ENCODE data around the gene ACOXL.
"Not testable (repeated sequence)": the region's sequence is repeated elsewhere in the genome, so short reads cannot be mapped to it uniquely, and the experiment has no call there.

The ACOXL gene

DNA sequence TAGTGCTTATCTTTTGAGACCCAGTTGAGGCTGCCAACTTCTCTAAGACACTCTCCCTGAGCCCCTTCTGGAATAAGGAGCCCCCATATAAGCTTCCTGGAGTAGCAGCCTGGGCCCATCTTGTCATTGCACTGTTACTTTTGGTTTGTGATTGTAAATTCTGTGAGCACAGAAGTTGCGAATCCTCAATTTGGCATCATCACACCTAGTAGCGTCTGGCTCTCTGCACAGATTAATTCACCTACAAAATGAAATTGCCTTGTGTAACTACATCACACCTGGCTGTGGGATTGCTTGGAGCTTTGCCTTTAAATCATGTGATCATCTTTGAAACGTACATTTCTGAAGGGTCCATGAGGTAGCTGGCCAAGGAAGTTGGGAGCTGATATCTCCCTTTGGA lies 195.2 kb downstream of the ACOXL start:
- no peak for DNase-seq (ENCODE audit: low read depth)

DNA sequence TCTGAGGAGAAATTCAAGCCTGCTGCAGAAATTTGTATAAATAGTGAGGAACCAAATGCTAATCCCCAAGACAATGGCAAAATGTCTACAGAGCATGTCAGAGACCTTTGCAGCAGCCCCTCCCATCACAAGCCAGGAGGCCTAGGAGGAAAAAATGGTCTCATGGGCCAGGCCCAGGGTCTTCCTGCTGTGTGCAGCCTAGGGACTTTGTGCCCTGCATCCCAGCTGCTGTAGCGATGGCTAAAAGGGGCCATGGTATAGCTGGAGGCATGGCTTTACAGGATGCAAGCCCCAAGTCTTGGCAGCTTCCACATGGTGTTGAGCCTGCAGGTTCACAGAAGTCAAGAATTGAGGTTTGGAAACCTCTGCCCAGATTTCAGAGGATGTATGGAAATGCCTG lies 197.2 kb downstream of the ACOXL start:
- DNase-seq (ENCODE audit: low read depth) = no peak

DNA sequence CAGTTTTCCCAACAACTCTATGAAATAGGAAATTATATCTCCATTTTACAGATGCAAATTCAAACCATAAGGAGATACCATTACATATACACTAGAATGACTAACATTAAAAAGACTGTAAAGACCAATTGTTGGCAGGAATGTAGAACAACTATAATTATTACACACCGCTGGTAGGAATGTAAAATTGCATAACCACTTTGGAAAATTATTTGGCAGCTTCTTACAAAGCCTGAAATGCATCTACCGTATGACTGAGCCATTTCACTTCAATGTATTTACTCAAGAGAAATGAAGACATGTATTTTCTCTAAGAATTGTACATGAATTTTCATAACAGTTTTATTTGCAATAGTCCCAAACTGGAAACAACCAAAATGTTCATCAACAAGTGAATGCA lies 199.3 kb downstream of the ACOXL start:
- DNase-seq (ENCODE audit: low read depth) = no peak

DNA sequence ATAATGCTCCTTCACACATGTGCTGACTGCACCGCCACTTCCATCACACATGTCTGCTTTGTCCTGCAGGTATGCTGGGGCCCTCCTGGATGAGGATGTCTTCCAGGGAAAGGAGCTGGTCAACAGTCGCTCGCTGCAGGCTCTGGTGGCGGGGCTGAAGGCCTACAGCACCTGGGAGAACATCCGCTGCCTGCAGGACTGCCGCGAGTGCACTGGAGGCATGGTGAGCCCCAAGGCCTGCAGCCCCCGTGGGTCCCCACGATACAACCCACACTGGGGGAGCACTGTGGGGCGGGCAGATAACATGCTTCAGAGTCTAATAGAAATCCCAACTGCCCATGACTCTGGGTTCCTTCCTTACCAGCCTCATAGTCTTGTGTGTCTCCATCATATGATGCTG lies 201.0 kb downstream of the ACOXL start:
- no peak for DNase-seq (ENCODE audit: low read depth)

DNA sequence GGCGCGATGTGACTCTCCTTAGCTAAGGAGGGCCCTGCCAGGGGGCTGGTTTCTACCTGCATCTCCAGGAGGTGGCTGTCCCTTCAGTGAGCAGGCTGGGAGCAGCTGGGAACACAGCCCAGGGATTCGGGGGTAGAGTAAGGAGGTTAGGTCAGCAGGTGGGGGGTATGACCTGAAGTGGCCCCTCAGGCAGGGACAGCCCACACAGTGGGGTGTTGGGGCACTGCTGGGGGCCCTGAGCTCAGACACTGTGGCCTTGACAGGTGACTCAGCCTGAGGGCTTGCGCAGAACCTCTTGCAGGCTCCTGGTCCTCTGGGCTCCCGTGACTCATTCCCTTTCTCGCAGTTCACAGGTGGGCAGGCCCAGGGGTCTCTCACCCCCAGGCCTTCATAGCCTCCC lies 202.6 kb downstream of the ACOXL start:
- no peak for DNase-seq (ENCODE audit: low read depth)

DNA sequence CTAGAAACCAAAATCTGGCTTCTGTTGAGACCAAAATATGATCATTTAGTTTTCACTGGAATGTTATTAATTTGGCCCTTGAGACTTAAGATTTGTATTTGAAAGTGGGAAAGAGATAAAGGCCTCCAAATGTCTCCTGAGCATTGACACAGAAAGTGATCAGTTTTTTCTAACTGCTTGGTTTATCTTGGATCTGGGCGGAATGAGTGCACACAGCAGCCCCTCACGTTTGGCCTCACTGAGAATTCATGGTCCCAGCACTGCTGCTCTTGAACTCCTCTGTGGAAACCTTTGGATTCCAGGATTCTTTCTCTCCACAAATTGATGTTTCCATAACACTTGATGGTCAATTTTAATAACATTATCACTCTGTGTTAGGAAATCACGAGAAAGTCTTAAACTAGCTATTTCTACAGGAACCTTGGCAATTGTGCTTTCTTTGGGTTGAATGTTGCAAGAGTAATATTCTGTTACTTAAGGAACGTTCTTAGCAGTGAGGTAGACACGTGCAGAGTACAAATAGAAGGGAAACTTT lies 208.1 kb downstream of the ACOXL start:
- DNase-seq (ENCODE audit: low read depth) = no peak

DNA sequence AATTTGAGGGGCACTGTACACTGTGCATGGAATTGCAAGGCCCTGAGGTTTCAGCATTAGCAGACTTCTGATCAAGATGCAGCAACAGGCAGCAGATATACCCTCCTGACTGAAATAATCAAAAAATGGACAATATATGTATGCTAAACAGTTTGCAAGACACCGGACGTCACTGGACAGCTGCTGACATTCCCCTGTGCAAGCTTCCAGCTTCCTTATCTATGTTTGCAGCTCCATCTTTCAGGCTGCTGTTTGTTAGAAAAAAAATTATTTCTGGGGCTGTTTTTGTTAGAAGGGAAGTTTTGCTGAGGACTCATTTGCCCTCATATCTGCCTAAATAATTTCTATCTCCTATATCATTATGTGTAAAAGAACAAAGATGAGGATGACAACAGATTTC lies 208.9 kb downstream of the ACOXL start:
- no peak for DNase-seq (ENCODE audit: low read depth)

DNA sequence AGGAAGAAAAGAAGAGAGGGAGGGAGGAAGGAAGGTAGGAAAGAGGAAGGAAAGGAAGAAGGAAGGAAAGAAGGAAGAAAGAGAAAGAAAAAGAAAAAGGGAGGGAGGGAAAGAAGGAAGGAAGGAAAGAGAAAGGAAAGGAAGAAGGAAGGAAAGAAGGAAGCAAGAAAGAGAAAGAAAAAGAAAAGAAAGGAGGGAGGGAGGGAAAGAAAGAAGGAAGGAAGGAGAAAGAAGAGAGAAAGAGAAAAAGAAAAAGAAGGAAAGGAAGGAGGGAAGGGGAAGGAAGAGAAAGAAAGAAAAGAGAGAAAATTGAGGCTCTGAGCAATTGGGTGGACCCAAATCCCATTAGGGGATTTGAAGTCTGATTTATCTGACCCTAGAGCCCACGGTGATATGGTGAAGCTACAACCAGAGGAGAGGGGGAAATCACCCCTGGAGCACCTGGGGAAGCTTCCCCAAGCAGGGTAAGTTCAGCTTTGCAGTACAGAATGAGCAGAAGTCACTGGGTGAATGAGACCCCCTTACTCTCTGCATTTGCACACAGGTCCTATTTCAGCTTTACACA lies 210.8 kb downstream of the ACOXL start:
- no peak for DNase-seq (ENCODE audit: low read depth)

DNA sequence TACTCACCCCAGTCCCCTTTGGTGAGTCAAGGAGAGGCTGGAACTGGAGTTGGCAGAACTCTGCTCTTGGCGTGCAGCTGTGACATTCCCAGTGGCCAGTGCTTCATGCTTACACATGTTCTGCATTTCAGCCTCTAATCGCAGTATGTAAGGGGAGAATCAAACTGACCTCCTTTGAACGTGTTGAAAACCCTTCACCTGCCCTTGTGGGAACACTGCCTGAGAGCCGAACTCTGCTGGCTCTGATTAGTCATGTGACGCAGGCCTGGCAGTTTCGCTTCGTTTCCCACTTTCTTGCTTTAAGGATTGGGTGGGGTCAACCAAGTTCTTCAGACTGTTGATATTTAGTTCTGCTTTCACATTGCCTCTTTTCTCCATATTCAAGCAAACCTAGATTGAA lies 214.5 kb downstream of the ACOXL start:
- DNase-seq (ENCODE audit: low read depth) = no peak

DNA sequence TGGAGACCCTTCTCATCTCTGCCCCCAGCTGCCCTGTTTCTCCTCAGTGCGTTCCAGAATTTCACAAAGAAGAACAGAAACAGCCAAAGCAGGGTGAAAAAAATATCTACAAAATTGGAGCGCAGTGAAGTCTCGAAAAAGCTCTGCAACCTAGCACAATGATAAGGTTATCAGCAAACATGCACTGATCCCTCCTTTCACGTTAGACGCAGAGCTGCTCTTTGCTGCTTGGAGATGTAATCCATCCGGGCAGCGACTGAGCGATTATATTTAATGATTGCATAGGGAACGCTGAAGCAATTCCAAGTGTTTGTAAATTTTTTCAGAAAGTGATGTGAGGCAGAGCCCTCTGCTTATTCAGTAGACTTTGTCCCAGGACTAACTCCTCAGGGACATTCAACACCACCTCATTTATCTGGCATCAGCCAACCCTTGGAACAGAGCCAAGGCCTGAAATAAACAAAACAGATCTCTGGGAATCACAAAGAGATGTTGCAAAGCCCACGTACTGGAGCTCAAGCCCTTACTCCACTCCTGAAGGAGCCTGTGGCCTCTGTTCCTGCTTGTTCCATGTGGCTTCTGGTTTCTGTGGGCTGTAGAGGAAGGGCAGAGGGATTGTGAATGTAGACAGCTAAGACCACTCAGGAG lies 215.8 kb downstream of the ACOXL start:
- no peak for DNase-seq (ENCODE audit: low read depth)

DNA sequence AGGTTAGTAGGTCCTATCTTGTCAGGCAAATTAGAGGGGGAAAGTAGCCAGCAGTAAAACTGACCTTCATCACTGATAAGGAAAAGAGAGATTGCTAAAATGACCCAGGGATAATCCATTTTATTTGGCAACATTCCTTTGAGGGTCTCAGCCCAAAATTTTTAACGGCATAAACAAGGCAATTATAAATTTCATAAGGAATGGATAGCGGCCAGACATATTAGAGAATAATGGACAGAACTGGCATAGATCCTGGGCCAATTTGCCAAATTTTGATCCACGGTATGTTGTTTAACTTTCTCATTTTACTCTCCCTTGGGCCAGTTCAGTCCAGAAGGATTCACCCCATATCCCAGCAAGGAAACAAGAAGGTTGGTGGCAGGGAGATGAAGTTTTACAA lies 217.9 kb downstream of the ACOXL start:
- DNase-seq (ENCODE audit: low read depth) = no peak

DNA sequence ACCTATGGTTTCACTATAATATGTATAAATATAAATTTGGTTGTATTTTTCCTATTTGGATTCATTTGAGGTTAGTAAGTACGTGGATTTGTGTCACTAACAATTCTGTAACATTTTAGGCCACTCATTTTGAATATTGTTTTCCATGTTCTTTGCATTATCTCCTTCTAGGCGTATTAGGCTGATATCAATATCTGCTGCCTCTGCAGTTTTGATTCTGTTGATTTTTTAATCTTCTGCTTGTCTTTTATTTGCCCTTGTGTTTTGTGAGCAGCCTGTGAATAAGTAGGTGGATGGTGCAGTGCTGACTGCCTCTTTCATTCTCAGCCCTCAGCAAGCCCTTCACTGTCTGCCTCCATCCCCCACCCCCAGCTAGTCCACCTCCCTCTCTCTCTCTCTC lies 222.7 kb downstream of the ACOXL start:
- no peak for DNase-seq (ENCODE audit: low read depth)

DNA sequence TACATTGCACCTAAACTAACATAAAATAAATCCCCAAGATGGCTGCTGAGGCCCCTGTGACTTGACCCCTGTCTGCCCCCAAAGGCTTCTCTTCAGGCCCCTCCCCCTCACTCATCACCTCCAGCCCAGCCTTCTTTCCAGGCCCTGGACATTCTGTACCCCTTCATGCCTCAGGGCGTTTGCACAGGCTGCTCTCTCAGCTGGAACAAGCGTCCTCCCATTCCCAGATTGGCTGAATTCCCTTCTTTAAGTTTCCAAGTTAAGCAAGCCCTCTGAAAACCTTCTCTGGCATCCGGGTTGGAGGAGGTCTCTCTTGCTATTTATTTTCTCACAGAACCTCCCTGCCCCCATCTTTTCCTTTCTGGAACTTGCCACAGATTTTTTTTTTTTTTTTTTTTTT lies 223.2 kb downstream of the ACOXL start:
- no peak for DNase-seq (ENCODE audit: low read depth)

DNA sequence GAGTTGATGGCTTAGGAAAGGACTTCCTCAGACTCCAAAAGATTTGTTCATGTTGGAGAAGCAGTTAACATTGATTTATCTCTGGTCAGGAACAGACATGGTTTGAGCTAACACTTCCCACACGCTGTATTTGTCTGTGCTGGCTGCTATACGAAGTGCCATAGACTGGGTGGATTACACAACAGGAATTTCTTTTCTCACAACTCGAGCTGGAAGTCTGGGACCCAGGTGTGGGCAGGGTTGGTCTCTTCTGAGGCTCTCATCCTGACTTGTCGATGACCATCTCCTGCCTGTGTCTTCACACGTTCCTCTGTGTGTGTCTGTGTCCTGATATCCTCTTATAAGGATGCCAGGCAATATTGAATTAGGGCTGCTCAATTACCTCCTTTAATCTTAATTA lies 224.9 kb downstream of the ACOXL start:
- no peak for DNase-seq (ENCODE audit: low read depth)

DNA sequence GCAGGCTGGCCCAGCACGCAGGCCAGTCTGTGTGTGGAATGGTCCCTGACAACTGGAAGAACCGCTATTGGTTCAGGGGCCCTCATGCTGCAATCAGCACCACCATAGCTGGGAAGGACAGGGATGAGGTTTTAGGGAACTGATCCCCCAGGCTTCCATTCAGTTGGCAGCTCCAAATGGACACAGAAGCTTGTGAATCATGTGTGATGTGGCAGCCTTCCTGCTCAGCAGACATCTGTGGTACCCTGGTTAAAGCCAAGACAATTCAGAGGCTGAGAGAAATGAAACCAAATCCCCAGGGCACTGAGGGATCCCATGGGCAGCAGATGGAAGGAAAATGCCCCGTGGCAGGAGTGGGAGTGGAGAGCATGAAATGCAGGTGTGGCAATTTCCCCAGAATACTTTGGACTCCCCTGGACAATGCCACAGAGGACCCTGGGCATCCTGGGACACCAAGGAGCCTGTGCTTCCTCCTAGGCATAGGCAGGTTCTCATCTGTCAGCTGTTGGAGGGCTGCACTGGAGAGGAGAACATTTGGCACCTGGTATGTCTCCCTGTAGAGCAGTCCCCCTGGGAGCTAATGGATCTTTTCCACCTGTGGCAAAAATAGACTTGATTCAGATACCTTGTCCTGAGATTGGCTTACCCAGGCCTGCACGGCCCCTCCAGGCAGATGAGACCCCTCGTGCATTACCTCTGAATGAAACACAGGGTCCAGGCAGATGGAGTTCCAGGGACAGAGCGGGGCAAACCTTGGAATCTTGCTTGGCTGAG lies 226.2 kb downstream of the ACOXL start:
- no peak for DNase-seq (ENCODE audit: low read depth)

DNA sequence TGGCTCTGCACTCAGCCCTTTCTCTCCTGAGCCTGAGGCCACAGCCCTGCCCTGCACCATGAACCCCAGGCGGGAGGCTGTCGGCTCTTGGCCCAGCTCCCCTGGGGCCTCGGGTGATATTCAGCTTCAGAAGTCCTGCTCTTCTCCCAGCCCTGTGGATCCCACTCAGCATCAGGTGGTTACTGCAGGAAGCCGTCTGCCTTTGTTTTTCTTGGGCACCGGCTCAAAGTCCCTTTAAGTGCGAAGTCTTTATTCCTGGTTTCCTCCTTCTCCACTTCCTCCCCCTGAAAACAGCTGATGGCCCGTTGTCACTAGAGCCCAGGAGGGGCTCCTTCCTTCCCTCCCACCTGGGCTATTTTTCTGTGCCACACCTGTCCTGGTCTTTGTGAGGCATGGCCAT lies 226.8 kb downstream of the ACOXL start:
- DNase-seq (ENCODE audit: low read depth) = no peak

DNA sequence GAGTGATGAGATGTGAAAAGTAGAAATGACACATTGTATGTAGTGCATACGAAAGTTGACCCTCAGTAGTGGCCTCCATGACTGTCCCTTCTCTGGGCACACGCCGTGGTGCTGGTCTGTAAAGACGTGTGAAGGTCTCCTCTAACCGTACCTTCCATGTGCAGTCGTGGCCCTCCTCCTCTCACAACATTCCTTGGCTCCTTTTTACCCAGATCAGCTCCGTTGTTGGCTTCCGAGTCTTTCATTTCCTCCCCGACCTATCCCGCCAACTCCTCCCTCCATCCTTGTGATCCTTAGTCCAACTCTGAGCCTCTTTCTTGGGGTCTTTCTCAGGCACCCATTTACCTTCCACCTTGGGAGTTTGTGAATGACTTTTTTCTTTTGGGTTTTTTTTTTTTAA lies 227.9 kb downstream of the ACOXL start:
- no peak for DNase-seq (ENCODE audit: low read depth)

DNA sequence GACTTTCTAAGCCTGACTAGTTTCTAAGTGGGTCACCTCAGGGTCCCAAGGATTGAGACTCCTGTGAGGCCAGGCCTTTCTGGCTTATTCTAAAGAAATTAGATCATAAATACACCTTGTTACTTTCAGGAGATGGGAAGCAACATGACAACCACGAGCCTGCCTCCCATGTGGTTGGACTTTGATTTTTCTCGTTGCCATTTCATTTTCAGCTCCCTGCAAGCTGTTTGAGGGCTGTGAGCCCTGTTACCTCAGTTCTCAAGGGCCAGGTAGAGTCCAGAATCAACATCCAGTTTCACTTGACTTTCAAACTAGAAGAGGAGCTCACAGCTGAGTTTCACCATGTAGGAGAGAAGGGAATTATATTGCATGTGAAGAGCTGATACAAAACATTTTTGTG lies 228.6 kb downstream of the ACOXL start:
- DNase-seq (ENCODE audit: low read depth) = no peak

DNA sequence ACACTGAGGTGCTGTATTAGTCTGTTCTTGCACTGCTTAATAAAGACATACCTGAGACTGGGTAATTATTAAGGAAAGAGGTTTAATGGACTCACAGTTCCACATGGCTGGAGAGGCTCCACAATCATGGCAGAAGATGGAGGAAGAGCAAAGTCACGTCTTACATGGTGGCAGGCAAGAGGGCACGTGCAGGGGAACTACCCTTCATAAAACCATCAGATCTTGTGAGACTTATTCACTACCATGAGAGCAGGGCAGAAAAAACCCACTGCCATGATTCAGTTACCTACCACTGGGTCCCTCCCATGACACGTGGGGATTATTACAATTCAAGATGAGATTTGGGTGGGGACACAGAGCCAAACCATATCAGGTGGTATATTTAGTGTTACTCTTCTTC lies 229.3 kb downstream of the ACOXL start:
- not testable (repeated sequence) for DNase-seq (ENCODE audit: low read depth)

DNA sequence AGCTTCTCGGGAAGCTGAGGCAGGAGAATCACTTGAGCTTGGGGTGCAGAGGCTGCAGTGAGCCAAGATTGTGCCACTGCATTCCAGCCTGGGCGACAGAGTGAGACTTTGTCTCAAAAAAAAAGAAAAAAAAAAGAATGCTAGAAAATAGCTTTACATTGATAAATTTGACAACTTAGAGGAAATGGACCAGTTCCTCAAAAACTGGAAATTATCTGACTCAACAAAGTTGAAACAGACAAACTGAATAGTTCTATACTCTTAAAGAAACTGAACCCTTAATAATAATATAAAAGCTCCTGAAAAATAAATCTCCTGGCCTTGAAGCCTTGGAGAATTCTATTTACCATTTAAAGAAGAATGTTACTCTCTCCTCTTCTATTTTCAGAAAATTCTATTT lies 237.3 kb downstream of the ACOXL start:
- DNase-seq (ENCODE audit: low read depth) = no peak

DNA sequence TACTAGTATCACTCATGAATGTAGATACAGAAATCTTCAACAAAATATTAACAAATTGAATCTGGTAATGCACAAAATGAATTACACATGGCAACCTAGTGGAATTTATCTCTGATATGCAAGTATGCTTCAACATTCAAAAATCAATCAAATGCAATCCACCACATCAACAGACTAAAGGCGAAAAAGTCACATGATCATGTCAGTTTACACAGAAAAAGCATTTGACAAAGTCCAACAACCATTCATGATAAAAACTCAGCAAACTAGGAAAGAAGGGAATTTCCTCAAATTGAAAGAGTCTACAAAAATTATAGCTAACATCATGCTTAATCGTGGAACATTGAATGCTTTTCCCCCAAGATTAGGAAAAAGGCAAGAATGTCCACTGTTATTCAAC lies 237.8 kb downstream of the ACOXL start:
- DNase-seq (ENCODE audit: low read depth) = no peak

DNA sequence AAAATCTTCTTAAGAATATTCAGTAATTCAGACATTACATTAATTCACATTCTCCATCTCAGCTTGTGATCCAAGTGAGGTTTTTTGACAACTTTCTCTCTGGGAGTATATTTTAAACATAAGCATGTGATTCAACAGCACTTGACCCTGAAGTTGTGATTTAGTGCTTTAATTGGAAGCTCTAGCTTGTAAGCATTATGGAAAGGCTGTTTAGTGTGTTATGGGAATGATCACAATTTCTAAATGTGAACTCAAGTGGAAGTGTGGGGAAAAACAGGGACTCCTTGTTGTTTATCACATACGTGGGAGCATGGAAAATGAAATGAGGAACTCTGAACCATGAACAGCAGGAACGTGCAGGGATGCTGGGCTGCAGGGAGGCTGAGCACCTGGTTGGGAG lies 239.4 kb downstream of the ACOXL start:
- no peak for DNase-seq (ENCODE audit: low read depth)

DNA sequence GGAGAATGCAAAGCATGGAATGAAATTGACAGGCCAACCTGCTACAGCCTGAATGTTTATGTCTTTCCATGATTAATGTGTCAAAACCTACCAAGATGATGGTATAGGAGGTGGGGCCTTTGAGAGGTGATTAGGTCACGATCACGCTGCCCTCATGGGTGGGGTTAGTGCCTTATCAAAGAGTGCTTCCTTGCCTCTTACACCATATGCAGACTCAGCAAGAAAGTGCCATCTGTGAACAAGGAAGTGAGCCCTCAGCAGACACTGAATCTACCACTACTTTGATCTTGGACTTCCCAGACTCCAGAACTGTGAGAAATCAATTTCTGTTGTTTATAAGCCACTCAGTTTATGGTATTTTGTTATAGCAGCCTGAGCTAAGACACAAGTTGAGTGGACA lies 240.9 kb downstream of the ACOXL start:
- no peak for DNase-seq (ENCODE audit: low read depth)

DNA sequence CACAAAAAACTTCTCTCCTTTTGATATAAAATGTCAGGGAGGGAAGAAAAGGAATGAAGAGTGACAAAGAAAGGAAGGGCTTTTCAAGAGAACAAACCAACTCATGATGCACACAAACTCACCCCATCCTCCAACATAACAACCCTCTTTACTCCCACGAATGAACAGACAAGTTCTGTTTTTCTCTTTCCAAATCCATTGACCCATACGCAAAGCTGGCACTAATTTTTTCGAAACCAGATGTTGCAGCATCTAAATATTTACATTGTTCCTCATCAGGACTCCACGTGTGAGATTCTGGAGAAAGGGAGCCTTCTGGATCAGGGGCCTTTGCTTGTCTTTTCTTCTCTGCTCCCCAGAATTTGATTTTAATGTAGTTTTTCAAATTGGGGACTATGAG lies 245.0 kb downstream of the ACOXL start:
- DNase-seq (ENCODE audit: low read depth) = no peak

All from stimulated activated CD8-positive, alpha-beta memory T cell treated with anti-CD3 and anti-CD28 coated beads, Interleukin-12 subunit alpha, Interleukin-12 subunit beta, amount 100 ng/mL, for 4 hours (primary cell).